GM19395 (cell line): ENCODE results near the gene PARP2.

Experiments used
- ATAC-seq: cut with Tn5 transposase; IDR thresholded peaks from one replicate; pipeline ENCODE4 v1.9.1; 2021; ENCODE audit warnings: mild to moderate bottlenecking, moderate library complexity; ENCODE audit not compliant: unreplicated experiment

Gene PARP2

GRCh38 chr14:20391505-20391904 lies 48.1 kb downstream of the PARP2 start:
- ATAC-seq: no peak

- ATAC-seq: no peak
Observed at GRCh38 chr14:20397511-20397910, 54.1 kb downstream of the PARP2 start.

DNA sequence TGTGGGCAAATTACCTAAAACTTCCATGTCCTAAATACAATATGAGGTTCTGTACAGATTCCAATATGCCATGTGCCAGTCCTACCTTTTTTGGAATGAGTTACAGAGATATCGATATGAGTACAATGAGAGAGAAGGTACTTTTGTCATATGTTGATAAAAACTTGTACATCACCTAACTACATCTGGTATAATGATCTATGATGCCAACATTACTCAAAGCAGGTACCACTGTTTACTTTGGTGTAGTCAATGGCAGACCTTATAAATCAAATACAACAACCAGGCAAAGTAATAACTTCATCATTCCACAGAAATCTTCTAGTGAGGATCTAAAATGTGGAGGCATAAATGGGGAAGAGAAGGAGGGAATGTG lies 57.1 kb downstream of the PARP2 start:
- no peak for ATAC-seq

DNA sequence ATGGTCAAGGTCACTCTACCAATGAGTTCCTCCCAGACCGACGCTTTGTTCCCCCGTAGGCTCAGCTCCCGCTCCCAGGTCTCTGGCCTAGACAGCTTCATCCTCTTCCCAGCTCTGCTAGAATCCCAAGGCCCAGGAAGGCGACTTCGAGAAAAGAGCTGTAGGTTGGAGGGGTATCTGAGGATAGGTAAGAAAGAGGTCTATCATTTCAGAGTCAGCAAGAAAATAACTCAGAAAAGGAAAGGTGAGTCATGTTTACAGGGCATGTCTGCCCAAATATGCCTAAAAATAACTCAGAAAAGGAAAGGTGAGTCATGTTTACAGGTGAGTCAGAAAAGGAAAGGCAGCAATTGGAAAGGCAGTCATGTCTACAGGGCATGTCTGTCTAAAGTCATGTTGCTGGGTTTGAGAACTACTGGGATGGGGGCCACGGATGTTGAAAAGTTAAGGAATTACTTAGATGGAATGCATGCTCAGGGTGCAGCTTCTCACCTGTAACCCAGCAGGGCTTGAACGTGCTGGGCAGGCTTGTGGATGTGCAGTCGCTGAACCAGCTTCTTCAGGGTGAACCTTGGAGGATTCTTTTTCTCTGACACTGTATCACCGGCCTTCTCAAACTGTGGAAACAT lies 57.6 kb downstream of the PARP2 start:
- no peak for ATAC-seq

GRCh38 chr14:20403521-20403920 lies 60.1 kb downstream of the PARP2 start:
- ATAC-seq: no peak
